Activated CD4-positive, alpha-beta T cell treated with anti-CD3 and anti-CD28 coated beads for 4 hours (primary cell): ENCODE data around the gene OR2V2.
"Not testable (repeated sequence)": the region's sequence is repeated elsewhere in the genome, so short reads cannot be mapped to it uniquely, and the experiment has no call there.

Experiments
- DNase-seq, 2 donors: peaks; one replicate each; pipeline ENCODE4 v3.0.0-alpha.2; 2020

OR2V2 gene, protein sequence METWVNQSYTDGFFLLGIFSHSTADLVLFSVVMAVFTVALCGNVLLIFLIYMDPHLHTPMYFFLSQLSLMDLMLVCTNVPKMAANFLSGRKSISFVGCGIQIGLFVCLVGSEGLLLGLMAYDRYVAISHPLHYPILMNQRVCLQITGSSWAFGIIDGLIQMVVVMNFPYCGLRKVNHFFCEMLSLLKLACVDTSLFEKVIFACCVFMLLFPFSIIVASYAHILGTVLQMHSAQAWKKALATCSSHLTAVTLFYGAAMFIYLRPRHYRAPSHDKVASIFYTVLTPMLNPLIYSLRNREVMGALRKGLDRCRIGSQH

DNA sequence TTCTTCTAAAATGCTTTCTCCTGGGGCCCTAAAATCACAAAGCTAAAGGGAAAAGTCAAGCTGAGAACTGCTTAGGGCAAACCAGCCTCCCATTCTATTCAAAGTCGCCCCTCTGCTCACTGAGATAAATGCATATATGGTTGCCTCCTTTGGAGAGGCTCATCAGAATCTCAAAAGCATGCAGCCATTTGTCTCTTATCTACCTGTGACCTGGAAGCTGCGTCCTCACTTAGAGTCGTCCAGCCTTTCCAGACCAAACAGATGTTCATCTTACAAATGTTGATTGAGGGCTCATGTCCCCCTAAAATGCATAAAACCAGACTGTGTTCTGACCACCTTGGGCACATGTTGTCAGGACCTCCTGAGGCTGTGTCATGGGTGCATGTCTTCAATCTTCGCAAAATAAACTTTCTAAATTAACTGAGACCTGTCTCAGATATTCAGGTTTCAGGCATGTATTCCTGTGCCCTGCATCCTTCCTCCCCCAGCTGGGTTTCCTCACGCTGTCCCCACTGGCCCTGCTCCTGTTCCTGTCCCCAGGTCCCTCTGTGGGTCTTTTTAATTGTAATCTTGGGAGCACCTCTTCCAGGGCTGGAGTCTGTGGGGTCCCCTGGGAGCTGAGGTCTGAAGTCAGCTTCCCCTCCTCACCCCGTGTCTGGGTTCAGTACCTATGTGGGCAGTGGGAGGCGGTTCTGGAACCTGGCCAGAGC, at the start of gene OR2V2:
Gene OR2V2 (plus strand): TSS at position 660 of the 710 bp plus-strand sequence. CDS start 7,357 bp downstream, outside the sequence.
- not testable (repeated sequence) for DNase-seq

DNA sequence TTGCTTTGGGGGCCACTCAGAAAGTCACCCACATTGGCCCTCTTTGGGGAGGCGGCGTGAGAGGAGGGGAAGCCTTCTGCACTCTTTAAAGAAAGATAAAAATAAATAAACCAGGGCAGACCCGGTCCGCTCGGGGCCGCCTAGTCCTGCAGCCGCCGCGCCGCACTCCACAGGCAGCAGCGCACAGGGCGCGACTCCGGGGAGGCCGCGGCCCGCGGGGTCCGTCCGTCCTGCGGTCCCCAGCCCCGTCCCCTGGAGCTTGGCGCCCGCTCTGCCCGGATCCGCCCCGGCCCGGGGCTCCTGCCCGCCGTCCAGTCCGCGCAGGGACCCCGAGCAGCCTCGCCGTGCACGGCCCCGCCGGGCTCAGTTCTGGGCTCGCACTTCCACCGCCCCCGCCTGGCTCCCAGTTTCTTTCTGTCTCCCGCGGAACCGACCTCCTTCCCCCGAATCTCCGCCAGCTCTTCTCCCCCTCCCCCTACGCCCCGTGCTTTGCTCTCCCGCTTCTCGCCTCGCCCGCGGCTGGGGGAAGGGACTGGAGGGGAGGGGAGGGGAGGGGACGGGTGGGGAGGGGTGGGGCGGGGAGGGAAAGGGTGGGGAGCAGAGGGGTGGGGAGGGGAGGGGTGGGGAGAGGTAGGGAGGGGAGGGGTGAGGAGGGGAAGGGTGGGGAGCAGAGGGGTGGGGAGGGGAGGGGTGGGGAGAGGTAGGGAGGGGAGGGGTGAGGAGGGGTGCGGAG, 49.5 kb upstream of the OR2V2 start:
- not testable (repeated sequence) for DNase-seq

DNA sequence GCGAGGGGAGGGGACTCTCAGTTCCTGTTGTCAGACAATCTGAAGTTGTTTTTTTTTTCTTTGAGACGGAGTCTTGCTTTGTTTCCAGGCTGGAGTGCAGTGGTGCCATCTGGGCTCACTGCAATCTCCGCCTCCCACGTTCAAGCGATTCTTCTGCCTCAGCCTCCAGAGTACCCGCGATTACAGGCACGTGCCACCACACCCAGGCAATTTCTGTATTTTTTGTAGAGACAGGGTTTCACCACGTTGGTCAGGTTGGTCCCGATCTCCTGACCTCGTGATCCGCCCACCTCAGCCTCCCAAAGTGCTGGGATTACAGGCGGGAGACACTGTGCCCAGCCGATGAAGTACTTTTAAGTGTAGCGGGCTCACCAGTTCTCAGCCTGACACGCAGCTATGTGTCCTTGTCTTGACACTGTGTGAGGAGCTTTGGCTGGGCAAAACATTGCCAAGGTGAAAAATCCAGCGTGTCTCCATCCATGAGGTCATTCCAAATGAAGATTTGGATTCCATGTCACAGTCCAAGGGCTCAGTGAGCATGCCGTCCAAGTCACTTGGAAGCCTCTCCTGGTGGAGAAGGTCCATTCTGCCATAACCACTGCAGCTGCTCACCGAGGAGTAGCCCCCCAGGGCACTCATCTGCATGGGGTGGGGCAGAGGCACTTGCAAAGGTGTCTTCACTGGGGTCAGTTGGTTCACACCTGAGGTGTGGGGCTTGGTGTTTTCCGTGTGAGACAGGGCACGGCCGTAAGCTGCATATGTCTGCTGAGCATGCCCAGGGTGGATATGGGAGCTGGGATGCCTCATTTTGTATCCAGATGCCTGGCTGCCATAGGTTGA, 48.4 kb upstream of the OR2V2 start:
- DNase-seq, result no peak

DNA sequence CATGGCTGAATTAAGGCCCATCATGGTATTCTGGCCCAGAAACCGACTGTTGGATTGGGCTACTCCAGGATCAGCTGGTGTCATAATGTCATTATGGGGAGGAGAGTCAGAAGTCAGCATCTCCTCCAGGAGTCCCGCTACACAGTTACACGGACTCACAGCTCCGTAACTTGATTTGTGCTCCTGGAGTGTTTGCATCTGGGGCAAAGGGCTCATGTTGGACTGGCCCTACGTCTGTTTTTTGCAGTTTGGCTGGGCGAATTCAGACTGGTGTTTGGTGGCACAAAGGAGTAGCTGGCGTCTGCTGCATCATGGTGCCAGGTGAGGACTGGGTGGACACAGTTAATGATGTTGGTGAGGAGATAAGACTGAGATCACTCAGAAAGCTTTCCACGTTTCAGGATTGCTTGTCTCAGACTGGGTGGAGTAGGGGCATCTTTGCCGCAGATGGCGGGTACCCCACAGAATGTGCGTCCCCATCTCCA, 47.7 kb upstream of the OR2V2 start:
- DNase-seq, result no peak

DNA sequence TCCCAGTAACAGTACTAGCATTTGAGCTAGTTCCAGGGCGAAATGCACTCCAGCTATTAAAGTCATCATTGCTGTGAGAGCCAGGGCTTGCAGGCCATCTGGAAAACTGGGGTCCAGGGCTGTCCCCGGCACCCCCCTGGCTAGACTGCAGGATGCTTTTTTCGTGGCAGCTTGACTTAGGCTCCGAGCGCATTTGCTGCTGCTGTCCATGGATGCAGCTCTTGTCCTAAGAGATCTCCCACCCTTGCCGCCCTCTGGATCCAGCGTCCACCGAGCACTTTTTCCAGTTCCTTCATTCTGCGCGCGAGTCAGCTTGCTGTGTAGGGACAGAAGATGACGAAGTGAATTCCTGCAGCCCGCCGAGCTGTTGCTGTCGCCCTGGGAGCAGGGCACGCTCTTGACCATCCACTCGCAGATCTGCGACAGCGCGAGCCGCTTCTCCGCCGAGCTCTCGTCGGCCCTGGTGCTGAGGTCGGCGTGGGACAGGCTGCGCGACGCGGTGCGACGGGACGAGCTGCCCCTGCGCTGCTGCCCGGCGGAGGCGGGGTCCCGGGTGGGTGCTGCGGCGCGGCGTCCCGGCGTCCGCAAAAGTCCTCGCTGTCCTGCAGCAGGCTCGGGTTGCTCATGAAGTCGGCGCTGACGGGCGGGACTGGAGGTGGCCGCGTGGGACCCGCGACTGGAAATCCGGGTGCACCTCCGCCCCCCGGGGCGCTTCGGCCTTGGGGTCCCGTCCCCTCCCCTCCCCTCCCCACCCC, 47.1 kb upstream of the OR2V2 start:
- no peak for DNase-seq

DNA sequence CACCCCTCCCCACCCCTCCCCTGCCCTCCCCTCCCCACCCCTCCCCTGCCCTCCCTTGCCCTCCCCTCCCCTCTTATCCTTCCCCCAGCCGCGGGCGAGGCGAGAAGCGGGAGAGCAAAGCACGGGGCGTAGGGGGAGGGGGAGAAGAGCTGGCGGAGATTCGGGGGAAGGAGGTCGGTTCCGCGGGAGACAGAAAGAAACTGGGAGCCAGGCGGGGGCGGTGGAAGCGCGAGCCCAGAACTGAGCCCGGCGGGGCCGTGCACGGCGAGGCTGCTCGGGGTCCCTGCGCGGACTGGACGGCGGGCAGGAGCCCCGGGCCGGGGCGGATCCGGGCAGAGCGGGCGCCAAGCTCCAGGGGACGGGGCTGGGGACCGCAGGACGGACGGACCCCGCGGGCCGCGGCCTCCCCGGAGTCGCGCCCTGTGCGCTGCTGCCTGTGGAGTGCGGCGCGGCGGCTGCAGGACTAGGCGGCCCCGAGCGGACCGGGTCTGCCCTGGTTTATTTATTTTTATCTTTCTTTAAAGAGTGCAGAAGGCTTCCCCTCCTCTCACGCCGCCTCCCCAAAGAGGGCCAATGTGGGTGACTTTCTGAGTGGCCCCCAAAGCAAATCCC, 46.2 kb upstream of the OR2V2 start:
- DNase-seq, result not testable (repeated sequence)

DNA sequence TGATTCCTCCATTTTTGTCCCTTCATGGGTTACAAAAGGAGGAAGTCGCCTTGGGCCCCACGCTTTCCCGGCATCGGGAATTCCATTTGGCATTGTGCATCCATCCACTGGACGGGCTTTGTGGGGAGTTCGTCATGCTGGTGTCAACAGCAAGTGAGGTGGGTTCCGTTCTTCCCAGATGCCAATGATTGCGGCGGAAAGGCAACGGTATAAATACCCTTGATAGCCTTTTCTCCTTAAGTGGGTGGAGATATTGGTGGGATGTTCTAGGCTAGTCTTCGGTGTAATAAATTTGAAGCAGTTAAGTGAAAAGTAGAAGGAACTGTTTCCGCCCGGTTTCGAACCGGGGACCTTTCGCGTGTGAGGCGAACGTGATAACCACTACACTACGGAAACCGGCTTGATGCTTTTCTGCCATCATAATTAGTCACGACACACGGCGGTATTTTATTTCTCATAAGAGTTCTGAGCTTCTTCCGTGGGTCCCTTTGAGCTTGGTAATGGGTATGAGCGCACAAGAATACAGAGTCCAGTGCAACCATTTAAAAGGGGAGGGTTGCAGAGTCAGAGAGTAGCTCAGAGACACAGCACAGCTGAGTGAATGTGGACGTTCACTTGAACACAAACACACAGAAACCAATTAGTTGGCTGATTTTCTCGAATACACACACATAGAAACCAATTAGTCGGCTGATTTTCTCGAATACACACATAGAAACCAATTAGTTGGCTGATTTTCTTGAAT, 45.3 kb upstream of the OR2V2 start:
- not testable (repeated sequence) for DNase-seq

DNA sequence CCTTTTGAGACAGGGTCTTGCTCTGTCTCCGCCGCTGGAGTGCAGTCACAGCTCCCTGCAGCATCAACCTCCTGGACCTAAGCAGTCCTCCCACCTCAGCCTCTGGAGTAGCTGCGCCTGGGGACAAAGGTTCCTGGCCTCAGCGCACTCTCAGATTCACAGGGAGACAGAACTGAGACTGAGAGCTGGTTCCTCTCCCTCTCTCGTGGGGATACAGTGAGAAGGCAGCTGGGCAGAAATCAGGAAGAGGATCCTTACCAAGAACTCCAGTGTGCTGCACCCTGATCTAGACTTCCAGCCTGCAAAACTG, 43.2 kb upstream of the OR2V2 start:
- not testable (repeated sequence) for DNase-seq

DNA sequence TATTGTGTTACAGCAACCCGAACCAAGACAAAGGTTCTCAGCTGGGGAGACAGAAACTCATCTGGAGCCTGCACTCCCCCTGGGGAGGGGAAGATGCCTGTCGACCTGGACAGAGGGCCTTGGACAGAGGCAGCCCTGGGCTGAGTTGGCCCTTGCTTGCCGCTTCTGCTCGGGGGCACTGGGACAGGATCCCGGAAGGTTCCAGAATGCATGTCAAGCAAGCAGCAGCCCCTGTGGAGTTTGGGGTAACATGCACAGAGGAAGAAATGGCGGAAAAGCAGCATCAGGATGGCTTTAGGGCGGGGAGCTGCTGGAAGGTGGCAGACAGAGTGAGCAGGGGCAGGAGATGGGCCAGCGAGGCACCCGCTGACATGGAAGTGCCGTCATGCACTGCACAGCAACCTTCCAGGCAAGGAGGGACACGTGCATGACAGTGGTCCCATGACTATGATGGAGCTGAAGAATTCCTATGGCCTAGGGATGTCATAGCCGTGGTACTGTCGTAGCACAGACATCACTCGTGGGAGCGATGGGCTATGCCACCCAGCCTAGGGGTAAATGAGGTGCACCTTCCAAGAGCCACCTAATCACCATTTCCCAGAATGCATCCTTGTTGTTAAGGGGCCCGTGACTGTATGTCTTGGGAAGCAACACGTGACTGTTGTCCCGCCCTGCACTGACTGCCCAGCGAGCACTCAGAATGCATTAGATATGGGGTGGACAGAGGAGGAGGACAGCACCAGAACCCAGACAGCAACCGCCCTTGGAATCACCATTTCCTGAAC, 42.6 kb upstream of the OR2V2 start:
- not testable (repeated sequence) for DNase-seq

DNA sequence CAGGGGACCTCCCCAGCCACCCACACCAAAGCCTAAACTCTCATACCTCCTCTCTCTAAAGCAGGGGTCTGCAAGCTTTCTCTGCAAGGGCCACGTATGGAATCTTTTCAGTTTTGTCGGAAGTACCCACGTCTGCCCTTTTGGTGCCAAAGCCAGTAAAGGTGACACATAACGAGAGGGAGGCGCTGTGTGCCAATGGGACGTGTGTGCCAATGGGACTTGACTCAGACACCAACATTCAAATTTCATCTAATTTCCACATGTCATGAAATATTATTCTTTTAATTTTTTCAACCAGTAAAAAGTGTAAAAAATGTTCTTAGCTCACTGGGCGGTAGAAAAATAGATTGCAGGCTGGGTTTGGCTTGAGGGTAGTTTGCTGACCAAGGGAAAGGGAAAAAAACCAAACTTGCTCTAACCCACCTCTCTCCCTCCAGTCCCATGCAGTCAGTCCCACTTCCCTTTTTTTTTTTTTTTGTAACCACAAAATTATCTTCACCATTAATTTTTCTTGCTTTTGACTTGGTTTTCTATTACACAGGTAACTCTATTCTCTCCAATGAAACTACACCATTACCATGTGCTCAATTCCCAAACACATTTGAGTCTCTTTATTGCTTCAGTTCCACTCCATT, 41.9 kb upstream of the OR2V2 start:
- no peak for DNase-seq

DNA sequence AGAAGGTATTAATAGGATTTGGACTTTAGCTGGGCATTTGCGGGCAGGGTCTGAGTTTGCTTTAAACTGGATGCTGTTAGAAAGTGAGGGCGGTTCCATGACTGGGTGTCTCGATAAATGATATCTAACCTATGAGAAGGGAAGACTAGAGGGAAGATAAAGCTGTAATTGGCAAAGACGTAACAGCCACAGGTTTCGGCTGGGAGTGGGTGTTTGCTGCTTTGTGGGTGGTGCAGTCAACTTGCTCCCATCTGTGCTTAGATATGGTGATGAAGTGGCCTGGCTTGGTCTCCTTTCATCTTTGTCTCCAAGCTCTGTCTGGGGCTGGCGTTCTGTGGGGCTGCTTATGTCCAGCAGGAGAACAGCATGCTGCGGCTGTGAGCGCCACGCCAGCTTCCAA, 39.7 kb upstream of the OR2V2 start:
- no peak for DNase-seq

DNA sequence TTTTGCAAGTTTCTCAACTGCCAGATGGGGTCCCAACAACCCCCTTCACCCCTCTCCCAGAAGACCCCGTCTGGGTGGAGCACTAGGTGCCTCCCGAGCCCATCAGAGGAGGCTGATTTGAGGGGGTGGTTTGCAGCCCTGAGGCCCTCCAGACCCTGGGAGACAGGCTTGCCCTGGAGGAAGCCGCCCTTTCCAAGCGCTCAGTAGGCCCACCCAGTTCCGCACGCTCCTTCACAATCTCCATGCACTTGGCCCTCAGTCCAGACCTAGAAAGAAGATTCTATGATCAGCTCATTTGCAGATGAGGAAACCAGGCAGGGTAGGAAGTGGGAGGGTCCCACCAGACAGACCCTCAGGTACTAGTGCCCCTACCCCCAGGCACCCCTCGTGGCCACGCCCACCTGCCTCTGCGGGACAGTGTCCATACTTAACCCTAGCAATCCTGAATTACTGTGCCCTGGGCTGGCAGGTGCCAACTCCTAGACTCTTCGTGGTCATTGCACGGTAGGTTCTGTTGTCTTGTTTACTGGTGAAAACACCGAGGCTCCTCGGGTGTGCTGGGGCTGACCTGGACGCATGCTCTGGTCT, 38.7 kb upstream of the OR2V2 start:
- DNase-seq, result no peak

DNA sequence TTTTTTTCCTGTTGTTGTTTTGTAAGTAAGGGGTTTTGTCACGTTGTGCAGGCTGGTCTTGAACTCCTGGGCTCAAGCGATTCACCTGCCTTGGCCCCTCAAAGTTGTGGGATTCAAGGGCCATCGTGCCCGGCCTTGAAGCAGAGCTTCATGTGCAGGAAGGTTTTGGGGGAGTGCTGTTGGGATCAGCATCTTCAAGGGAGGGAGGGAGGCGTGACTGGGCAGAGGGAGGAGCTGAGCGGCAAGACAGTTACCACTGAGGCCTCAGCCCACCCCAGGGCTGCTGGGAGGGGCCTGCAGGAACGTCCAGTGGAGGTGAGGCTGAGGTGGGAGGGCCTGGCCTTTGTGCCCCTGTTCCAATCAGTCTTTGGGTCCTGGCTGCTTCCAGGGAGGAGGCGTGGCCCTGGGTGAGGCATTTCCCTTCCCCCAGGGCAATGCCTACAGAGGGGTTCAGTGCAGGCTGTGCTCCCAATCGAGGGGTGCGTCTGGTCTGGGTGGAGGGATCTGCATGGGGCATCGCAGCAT, 37.8 kb upstream of the OR2V2 start:
- DNase-seq, result no peak

DNA sequence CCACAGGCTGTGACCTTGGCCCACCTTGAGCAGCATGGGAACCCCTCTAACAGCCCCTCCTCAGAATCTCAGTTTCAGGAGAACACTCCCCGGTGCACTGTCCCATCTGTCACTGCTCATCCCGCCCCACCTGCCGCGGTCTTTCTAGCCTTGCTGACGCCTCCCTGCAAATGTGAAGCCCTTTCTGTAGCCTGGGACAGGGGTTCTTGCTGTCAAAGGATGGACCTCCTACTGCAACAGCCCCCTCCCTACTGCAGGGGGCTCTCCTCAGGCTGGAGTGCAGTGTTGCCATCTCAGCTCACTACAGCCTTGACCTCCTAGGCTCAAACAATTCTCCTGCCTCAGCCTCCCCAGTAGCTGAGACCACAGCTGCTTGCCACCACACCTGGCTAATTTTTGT, 36.4 kb upstream of the OR2V2 start:
- DNase-seq, result no peak

DNA sequence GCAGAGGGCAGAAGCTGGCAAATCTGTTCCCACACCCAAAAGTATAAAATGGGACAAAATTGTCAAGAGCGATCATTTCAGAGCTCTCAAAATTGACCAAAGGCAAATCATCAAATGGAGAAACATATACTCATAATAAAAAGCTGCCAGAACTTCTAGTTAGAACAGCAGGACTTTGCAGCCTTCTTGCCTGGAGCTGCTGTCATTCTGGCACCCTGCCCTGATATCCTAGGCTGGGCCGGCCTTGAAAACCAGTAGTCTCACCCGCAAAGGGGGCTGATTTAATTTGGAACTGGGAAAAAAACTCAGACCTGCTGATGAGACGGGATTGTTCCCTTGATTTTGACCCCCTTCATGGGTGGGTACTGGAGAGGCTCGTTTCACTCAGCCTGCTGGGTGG, 34.9 kb upstream of the OR2V2 start:
- no peak for DNase-seq

DNA sequence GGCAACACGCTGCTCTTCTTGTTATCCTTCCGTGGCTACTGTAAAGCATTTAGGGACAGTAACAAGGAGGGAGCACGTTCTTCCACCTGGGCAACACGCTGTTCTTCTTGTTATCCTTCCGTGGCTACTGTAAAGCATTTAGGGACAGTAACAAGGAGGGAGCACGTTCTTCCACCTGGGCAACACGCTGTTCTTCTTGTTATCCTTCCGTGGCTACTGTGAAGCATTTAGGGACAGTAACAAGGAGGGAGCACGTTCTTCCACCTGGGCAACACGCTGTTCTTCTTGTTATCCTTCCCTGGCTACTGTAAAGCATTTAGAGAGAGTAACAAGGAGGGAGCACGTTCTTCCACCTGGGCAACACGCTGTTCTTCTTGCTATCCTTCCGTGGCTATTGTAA, 33.8 kb upstream of the OR2V2 start:
- not testable (repeated sequence) for DNase-seq

DNA sequence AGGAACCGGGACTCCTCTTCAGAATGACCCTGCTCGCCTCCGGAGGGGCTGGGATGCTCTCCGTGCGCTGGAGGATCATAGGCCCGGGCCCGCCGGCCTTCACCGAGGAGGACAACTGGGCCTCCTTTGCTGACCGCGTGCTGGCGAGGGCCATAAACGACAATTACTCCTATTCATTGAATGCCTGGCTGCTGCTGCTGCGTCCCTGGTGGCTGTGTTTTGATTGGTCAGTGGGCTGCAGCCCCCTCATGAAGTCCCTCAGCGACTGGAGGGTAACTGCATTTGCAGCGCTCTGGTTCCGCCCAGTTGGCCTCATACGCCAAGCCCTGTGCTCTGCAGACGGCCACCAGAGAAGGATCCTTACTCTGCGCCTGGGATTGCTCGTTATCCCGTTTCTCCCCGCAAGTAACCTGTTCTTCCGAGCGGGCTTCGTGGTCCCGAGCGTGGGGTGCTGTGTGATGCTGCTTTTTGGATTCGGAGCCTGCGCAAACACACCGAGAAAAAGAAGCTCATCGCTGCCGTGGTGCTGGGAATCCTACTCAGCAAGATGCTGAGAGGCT, 33.0 kb upstream of the OR2V2 start:
- DNase-seq, result no peak
